GM21390 (cell line): Measurements from ENCODE around the gene BCL11B.

Source experiments
- ATAC-seq: cut with Tn5 transposase; IDR thresholded peaks from one replicate; pipeline ENCODE4 v1.9.1; 2021; ENCODE audit not compliant: unreplicated experiment

Gene BCL11B

GRCh38 chr14:99287269-99287942, 15.4 kb upstream of the BCL11B start:
- peak; percentile 89 for ATAC-seq

GRCh38 chr14:99286761-99287160, 14.8 kb upstream of the BCL11B start:
- peak; percentile 67 for ATAC-seq

GRCh38 chr14:99284254-99285004, 12.4 kb upstream of the BCL11B start:
- no peak for ATAC-seq

DNA sequence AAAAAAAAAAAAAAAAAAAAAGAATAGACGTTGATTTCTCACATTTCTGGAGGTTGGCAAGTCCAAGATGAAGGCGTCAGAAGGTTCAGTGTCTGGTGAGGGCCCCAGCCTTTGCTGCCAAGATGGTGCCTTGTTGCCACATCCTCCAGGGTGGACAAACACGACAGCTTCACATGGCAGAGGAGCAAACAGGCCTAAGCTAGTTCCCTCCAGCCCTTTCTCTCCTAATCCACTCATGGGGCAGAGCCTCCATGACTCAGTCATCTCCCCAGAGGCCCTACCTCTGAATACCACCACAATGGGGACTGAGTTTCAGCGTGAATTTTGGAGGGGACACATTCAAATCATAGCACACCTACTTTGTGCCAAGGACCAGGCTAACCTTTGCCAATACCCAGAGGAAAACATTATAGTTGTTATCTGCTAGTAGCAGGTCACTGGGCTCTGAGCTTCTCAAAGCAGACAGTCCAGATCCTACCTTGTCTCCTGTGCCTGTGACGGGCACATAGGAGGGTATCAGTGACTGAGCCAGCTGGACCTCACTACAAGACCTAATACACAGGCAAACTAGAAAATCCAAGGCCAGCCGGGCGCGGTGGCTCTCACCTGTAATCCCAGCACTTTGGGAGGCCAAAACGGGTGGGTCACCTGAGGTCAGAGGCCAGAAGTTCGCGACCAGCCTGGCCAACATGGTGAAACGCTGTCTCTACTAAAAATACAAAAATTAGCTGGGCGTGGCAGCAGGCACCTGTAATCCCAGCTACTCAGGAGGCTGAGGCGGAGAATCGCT, 10.5 kb upstream of the BCL11B start:
- no peak for ATAC-seq

DNA sequence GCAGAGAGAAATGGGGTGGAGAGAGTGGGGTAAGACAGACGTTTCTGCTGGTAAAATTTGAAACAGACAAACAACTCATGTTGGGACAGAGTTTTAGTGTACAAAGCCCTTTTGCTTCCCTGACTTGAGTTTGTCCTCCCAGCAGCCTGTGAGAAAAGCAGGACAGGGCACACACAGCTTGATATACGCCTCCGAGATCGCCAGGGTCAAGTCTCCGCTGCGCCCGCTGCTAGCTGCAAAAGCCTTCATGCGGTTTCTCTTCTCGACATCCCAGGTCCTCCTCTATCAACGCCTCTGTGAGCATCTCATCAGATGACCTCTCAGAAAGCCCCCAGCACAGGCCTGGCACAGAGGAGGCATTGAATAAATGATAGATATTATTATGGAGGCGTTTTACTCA, 9.4 kb upstream of the BCL11B start:
- no peak for ATAC-seq

DNA sequence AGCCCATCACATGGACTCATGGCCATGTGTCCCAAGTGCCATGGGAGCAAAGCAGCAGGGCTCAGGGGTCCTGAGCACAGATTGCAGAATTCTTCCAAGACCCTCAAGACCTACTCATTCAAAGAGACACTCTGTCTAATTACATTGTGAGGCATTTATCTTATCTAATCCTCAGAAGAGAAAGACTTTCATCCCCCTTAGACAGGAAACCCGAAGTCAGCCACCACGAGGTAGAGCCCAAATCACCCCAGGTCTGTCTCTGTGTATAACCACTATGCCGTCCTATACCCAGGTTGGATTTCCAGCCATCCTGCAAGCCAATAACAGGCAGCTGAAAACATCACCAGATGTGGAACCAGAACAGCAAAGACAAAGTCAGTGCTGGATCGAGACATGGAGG, 8.9 kb upstream of the BCL11B start:
- no peak for ATAC-seq

DNA sequence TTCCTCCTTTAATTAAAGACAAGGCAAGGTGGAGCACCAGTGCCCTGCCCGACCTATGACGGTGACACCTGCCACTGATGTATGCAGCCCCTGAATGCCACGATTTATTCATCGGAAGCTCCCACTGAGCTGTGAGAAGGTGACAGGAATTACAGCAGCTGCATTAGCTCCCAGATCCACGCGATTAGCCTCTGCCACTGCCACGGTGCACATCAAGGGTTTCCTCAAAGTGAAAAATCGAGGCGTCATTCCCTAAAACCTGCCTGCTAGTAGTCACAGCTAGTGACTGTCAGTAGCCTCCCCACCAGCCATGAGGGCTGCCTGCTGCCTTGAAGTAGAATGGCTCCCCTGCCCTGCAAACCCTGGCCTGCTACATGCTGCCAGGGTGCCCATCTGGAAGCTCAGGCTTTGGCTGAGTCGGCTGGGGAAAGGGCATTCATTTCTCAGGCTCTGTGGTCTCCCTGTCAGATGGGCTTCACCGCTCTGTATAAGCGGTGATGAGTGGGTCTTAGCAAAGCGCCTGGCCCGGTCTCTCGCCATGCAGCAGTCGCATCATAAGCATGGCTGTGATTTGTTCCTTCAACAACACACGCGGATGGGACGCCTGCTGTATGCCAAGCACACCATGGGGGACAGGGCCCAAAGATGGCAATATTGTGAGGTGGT, 8.2 kb upstream of the BCL11B start:
- no peak for ATAC-seq

- no peak for ATAC-seq
Measured at GRCh38 chr14:99278836-99279235, 6.8 kb upstream of the BCL11B start.

DNA sequence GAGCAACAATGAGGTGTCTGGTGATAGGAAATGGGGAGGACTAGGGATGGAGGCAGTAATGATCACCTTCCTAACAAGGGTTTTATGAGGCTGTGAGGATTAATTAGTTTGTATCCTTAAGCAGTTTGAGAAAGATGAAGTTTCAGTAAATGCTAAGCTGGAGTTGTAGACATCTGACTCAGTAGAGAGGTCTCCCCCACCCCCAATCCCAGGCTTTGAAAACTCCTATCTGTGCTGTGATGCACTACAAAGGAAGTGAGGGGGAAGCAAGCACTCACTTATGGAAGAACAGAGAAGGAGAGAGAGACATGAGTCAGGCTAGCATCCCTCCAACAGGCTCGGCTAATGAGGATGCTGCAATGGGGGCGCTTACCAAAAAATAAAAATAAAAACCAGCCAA, 5.5 kb upstream of the BCL11B start:
- ATAC-seq = no peak

- ATAC-seq = no peak
Measured at GRCh38 chr14:99276482-99276881, 4.5 kb upstream of the BCL11B start.

DNA sequence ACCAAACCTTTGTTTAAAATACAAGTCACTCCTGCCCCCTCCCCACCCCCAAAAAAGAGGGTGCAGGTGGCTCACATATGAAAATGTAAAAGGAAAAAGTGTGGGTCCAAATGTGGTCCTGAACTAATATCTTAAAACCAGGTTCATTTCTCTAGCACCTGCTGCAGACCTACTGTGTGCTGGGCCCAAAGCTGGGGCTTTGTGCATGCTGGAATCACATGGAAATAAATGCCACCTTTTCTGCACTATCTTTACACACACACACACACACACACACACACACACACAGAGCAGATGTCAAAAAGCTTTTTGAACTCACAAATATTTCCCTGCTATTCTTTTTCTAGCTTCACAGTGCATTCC, 3.2 kb upstream of the BCL11B start:
- ATAC-seq = no peak

GRCh38 chr14:99274346-99275221, 2.6 kb upstream of the BCL11B start:
- peak; percentile 35 for ATAC-seq

GRCh38 chr14:99273766-99274345, 1.9 kb upstream of the BCL11B start:
- ATAC-seq = no peak

GRCh38 chr14:99272899-99273765, 1.1 kb upstream of the BCL11B start:
- ATAC-seq = no peak

DNA sequence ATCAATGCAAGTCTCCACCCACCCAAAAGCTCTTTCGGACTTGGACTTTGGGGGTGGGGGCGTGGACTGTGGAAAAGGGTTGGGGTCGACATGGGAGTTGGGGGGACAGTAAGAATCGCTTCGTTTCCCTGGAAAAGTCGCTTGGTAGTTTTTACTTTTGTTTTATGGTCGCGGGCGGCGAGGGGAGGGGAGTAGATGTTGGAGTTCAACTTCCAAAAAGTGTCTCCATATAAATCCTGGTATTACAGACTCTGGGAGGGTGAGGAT, 568 bp upstream of the BCL11B start:
- no peak for ATAC-seq

GRCh38 chr14:99271221-99271941, 616 bp downstream of the BCL11B start:
- no peak for ATAC-seq

GRCh38 chr14:99270458-99271220, 1.4 kb downstream of the BCL11B start:
- no peak for ATAC-seq
